Measurements from ENCODE around the gene SMIM5. TPM values are rescaled to one million over a fixed set of nuclear protein-coding genes. Genes with fewer than 3 reads are reported as not detected.

SMIM5 gene
- polyA plus RNA-seq, 1 experiment = not detected

DNA sequence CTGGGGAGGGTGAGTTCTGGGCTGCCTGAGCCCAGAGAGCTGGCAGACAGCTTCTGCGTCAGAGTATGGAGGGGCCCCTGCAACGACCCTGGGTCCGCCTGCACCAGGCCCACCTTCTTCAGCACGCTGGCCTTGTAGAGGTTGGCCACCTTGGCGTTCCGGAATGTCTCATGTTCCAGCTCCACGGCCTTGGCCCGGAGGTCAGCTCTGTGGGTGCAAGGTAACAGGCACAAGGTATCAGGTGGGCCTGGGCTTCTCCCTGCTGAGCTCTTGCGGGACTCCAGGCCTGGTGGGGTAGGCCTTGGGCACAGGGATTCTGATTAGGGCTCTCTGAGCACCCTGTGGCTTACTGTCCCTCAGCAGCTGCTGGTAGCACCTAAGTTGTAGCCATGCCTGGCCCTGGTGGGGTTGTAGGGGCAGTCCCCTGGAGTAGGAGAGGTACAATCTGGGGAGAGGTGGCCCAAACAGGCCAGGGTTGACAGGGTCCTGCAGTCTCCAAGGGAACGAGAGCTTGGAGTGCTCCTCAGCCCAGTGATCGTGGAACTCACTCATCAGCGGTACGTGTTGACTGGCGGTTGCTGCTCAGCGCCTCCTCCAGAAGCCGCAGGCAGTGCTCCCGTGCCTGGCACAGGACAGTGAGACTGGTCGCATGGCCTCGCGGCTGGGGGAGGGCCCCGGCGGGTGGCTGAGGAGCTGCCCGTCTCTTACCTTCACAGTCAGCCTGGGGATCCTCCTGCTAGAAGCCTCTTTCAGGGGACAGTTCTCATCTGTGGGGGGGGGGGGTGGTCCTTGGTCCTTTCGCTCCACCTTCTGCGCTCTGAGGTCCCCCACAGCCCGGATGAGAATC is 2.9 kb upstream of the SMIM5 start:
- CTCF ChIA-PET = interaction anchor here (0.9 to 21.7 kb wide), 7 partner anchors 10 to 118 kb away, joined by 3 to 502 read pairs (median 5); no protein-coding TSS in a partner anchor
- TF ChIP-seq, protein P1, sequence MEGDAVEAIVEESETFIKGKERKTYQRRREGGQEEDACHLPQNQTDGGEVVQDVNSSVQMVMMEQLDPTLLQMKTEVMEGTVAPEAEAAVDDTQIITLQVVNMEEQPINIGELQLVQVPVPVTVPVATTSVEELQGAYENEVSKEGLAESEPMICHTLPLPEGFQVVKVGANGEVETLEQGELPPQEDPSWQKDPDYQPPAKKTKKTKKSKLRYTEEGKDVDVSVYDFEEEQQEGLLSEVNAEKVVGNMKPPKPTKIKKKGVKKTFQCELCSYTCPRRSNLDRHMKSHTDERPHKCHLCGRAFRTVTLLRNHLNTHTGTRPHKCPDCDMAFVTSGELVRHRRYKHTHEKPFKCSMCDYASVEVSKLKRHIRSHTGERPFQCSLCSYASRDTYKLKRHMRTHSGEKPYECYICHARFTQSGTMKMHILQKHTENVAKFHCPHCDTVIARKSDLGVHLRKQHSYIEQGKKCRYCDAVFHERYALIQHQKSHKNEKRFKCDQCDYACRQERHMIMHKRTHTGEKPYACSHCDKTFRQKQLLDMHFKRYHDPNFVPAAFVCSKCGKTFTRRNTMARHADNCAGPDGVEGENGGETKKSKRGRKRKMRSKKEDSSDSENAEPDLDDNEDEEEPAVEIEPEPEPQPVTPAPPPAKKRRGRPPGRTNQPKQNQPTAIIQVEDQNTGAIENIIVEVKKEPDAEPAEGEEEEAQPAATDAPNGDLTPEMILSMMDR (IDR thresholded peaks at IDR 0.05; ENCODE audit: insufficient read depth, low read depth, low read length) = no peak
- Histone ChIP-seq H3K36me3 (ENCODE audit: control insufficient read depth, insufficient read depth, low read length) (peaks cover 13% of the 10 kb centered on the region), H3K27me3 (ENCODE audit: control insufficient read depth, insufficient read depth, low read length) (no peaks in the 10 kb centered on the region), H3K4me3 (ENCODE audit: low read depth, low read length) (no peak overlapping the region)
- no peak for DNase-seq (ENCODE audit: low read depth)
- POLR2A ChIA-PET = no interaction called here

DNA sequence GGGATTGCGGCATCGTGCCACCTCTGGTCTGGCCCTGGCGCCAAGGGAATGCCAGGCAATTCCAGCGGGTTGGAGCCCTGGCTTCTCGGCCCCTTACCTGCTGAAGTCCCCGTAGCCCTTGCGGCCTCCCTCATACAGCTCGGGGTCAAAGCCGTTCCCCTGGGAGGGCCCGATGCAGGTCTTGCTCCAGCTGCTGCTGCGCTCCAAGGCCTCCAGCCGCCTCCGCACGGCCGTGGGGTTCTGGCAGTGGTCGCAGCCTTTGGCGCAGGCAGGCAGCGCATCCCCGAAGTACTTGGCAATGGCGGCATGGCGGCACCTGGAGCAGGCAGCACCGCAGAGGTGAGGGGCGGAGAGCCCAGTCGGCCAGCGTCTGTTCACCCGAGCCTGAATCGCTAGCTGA is 1.9 kb upstream of the SMIM5 start:
- POLR2A ChIA-PET = no interaction called here
- no peak for DNase-seq (ENCODE audit: low read depth)
- Histone ChIP-seq H3K36me3 (ENCODE audit: control insufficient read depth, insufficient read depth, low read length) (peaks cover 14% of the 10 kb centered on the region), H3K4me3 (ENCODE audit: low read depth, low read length) (no peak overlapping the region), H3K27me3 (ENCODE audit: control insufficient read depth, insufficient read depth, low read length) (no peaks in the 10 kb centered on the region)
- CTCF ChIA-PET = interaction anchor here (1.2 to 21.7 kb wide), 4 partner anchors 11 to 117 kb away, joined by 3 to 502 read pairs (median 82); no protein-coding TSS in a partner anchor
- TF ChIP-seq, protein P1 (IDR thresholded peaks at IDR 0.05; ENCODE audit: insufficient read depth, low read depth, low read length) = no peak

DNA sequence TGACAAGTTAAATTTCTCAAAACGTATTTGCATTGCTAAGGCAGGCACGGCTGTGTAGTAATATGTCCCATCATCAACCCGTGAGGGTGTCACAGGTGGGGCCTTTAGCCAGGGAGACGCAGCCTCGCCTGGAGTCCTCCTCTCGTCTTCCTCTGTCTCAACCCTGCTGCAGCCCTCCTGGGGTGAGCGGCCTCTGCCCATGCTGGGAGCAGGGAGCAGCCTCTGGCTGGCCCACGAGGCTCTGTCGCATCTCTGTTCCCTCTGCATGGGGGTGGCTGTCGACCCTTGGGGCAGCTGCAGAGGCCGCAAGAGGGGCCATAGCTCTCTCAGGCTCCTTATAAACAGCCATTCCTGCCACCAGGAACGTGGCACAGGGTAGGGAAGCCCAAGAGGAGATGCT is 806 bp upstream of the SMIM5 start:
- POLR2A ChIA-PET = no interaction called here

DNA sequence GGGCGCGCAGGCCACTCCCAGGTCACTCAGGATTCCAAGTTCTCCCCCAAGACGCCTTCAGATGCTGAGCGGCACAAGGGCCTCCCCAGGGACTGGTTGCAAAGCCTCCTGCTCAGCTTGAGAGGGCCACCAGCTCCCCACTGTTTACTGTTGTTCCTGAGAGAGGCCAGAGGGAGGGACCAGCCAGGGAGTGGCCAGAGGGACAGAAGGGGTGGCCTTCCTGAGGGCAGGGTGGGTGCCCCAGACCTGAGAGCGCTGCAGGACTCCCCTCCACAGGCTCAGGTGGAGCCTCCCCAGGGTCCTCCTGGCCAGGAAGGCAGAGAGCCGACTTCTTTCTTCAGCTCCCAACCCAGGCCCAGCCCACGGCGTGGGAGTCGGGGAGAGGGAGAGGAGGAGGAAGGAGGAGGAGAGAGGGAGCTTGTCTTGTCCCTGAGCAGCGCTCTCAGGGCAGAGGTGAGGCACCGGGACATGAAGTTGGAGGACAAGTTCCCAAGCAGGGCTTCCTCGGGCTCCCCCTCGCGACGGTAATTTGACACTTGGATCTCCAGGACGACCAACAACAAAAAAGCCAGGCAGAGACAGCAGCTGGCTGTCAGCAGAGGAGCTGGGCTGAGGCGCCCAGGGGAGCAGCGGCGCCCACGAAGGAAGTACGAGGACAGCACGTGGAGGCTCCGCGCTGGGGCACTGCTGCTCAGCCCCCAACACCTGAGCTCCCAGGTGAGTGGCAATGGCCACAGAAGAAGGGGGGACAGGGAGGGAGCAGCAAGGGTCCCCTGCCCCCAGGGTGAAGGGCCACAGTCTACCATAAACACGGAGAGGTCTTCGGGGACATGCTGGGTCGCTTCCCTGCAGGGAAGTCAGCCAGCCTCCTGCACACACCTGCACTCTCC is 497 bp downstream of the SMIM5 start:
- POLR2A ChIA-PET = no interaction called here
- CTCF ChIA-PET = interaction anchor here (0.5 to 21.7 kb wide), 51 partner anchors 9 to 797 kb away, joined by 3 to 502 read pairs (median 6); partner anchors contain the start of genes GALK1, RECQL5 and SAP30BP

More for the DNA sequence above, 806 bp upstream of the SMIM5 start:
- DNase-seq (ENCODE audit: low read depth) = no peak
- TF ChIP-seq, protein P1 (IDR thresholded peaks at IDR 0.05; ENCODE audit: insufficient read depth, low read depth, low read length) = no peak
- Histone ChIP-seq H3K36me3 (ENCODE audit: control insufficient read depth, insufficient read depth, low read length) (peaks cover 15% of the 10 kb centered on the region), H3K27me3 (ENCODE audit: control insufficient read depth, insufficient read depth, low read length) (no peaks in the 10 kb centered on the region), H3K4me3 (ENCODE audit: low read depth, low read length) (no peak overlapping the region)
- CTCF ChIA-PET = interaction anchor here (0.6 to 21.7 kb wide), 41 partner anchors 8 to 386 kb away, joined by 3 to 502 read pairs (median 8); partner anchors contain the start of genes GALK1, RECQL5 and SAP30BP

More for the DNA sequence above, 497 bp downstream of the SMIM5 start:
- DNase-seq (ENCODE audit: low read depth) = peak; percentile 64
- H3K4me3 ChIP-seq (ENCODE audit: low read depth, low read length) = no peak overlapping the region
- peaks cover 15% of the 10 kb centered on the region for H3K36me3 ChIP-seq (ENCODE audit: control insufficient read depth, insufficient read depth, low read length)
- TF ChIP-seq, protein P1 (IDR thresholded peaks at IDR 0.05; ENCODE audit: insufficient read depth, low read depth, low read length) = peak; percentile 86
- no peaks in the 10 kb centered on the region for H3K27me3 ChIP-seq (ENCODE audit: control insufficient read depth, insufficient read depth, low read length)
